Stimulated activated CD4-positive, alpha-beta T cell treated with anti-CD3 and anti-CD28 coated beads, Interleukin-1b, Interleukin-23, amount 100 ng/mL, for 24 hours (primary cell): Measurements from ENCODE around the gene INPP4B.
A peak's percentile ranks its signal among the peaks of the same experiment; 100 is the strongest.

ENCODE experiments used
- DNase-seq, 4 experiments: peaks; one replicate each; pipeline ENCODE4 v3.0.0-alpha.2; 2020; ENCODE audit warnings: low read depth in 4 of 4, low spot score in 1 of 4

The INPP4B gene

DNA sequence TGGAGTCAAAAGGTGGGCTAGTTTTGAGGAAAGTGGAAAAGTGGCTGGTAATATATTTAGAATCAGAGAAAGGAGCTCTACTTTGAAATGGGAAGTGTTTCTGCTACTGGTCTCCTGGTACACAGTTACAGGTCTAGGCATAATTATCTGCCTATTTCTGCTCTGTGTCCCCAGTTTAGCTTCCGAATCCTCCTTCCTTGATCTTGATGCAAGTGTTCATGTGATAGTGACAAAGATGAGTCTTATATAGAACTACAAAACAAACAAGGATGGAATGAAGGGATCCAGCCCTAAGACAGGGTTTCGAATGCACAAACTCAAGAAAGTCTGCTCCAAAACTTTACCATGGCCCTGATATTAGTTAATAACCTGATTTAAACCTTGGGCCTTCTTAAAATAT is 580.2 kb downstream of the INPP4B start:
- DNase-seq = no peak

DNA sequence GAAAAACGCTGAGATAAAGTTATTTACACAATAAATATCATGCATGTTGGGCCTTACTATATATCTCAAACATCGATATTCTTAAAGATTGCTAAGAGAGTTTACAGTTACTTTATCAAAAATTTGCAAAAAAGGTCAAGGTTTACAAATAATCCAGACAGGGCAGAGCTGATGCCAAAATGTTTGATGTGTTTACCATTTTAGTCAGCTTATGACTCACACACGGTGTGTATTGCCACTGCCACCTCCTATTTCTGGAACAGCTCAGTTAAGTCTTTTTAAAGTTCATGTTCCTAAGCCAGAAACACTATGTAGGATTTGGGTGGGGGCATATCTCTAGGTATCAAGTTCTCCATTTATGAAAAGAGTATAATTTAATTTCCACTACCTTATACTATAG is 580.6 kb downstream of the INPP4B start:
- peak in 2 of 4 experiments; percentile 8 to 10 for DNase-seq

DNA sequence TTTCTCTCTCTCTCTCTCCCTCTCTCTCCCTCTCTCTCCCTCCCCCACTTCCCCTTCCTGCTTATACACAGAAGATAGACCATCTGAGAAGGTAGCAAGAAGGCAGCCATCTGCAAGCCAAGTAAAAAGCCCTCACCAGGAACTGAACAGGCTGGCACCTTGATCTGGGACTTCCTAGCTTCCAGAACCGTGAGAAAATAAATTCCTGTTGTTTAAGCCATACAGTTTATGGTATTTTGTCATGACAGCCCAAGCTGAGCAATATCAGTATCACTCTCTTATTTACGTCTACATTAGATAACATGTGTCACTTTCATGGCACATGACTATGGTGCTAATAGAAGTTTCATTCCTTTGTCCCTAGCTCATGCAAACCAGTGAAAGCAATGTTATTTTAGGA is 581.1 kb downstream of the INPP4B start:
- no peak for DNase-seq

DNA sequence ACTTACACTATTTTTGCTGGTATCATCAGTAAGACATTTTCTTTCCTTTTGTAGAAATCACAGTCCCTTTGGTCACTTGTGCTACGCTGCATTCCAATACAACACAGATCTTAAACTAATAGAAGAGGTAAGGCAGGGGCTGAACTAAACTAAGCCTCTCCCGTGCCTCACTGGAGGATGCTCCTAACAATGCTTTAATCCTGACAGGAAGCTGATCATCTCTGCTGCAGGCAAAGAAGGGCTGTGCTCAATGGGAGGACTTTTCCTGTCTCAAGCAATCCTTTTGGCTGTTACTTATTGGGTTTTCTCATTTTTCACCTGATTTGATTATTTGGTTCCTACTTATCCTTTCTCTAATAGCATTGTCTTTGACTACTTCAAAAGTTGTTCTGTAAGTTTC is 583.1 kb downstream of the INPP4B start:
- no peak for DNase-seq

DNA sequence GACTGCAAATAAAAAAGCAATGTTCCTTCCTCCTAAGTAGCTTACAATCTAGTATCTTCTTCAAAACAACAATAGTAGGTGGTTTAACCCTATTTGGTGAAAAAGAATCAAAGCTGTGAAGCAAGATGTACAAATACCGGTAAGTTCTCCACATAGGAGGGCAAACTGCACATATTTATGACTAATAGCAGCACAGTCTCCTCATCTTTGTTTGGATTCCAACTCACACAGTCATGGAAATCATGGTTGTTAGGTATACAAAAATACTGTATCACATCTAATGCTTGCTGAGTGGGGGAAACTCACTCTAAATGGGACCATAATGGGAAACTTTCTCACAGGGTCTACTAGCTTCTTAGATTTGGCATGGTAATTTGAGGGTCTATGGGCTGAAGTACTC is 597.2 kb downstream of the INPP4B start:
- DNase-seq = no peak

DNA sequence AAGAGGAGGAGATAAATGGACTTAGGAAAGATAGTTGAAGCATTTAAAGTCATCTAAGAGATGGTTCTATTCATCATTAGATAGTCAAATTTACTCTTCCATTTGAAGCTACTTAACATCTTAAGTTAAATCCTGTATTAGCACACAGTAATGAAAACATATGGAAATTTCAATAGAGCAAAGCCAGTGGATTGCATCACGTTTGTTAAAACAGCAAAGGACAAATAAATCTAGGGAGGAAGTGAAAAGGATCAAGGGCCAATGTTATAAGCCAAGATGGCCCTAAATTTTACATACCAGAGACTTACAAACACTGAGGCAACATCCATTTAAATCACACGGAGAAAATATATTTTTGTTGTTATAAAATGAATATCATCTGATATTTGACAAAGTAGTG is 602.8 kb downstream of the INPP4B start:
- no peak for DNase-seq

DNA sequence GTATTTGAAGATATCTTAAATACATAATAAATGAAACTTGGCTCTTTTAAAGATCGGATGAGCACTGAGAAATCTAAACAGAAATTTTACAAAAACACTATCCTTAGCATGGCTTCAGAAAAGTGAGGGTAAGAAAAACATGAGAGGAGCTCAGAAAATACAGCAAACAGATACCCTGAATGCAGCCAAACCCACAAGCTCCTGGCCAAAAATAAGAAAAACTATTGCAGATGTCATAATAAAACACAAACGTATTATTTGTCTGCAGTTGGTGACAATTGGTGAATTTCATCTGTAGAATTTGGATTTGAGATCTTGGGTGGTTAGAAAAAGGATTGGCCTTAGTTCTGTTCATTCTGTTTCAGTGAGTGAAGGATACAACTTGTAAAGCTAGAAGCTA is 603.9 kb downstream of the INPP4B start:
- DNase-seq = no peak

DNA sequence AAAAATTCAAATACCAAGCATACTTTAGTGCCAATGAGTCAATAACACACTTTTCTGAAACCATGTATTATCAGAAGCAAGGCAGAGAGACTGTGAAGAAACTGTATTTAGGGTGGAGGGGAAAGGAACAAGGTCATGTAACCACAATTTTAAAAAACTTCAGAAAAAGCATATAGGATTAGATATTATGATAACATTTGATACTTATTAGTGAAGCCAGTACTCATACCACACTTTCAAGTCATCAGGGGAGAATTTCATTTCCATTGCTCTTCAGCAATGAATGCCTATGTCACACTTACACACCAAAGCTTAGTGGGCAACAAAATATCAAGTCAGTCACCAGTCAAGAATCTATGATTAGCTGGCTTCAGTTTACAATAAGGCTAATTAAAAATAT is 607.5 kb downstream of the INPP4B start:
- DNase-seq = no peak

DNA sequence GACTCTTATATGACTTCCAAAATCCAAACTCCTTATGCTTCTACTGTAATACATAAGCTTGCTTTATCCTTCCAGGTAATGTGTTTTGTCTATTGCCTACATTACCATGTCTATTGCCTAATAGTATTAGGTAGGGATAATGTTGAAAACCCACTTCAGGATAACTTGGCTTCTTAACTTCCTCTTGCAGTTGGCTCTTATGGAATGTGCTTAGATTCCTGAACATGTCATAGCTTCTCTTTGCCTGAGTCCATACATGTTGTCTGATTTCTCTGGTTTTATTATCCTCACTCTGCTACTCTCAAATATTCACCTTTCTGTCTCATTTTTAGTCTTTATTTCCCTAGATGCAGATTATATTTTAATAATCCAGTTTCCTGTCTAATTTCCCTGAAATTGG is 609.8 kb downstream of the INPP4B start:
- DNase-seq = no peak

DNA sequence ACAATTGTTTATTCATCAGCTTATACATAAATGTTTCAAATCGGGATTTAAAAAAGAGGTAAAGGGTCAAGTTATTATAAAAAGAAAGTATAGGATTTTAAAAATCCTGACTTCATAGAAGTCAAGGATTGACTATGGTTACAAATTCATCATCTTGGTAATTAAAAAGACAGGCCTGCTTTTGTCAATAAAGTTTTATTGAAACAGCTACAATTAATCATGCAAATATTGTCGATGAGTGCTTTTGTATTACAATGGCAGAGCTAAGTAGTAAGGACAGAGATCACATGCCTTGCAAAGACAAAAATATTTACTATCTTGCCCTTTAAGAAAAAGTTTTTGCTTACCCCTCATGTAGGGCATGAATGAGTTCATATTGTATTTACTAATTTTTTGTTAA is 614.3 kb downstream of the INPP4B start:
- DNase-seq = no peak

DNA sequence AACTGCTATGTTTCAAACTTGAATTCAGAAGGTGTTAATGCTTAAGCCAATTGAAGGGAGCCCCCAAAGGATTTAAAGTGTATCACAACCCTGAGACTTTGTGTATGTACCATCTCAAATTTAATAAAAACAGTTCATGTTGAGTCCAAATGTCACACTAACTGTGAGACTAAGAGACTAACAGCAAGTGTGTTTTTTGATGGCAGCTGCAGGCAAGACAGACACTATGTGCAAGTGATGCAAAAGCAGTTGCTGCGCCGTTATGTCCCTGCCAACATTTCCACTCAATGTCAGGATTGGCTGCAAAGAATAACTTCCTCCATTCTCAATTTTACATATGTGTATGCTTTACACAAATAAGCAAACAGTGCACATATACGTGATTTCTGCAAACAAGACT is 615.1 kb downstream of the INPP4B start:
- DNase-seq = no peak

DNA sequence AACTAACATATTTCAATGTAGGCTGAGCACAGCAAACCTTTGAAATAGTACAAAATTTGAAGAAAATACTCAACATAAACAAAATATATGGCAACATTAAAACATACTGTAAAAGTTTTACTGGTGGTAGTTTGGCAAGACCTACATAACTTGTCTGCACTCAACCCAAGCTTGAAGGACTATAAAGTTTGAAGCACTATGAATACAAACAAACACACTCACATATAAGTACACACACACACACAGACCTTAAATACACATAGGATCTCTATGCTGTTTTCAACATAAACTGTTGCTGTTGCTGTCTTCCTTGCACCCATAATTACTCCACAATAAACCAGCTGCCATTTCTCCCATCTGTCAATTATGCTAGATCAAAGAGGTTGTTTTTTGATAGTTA is 620.1 kb downstream of the INPP4B start:
- no peak for DNase-seq

DNA sequence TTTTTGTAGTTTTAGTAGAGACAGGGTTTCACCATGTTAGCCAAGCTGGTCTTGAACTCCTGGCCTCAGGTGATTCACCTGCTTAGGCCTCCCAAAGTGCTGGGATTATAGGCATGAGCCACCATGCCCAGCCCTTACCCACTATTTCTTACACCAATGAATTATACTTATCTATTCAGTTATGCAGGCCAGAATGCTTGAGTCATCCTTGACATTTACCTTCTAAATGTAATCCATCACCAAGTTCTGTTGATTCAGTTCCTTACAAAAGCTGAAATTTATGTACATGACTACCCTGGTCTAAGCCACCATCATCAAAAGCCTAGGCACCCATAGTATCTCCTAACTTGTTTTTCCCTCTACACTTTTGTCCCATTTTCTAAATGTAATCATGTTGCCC is 624.0 kb downstream of the INPP4B start:
- no peak for DNase-seq

DNA sequence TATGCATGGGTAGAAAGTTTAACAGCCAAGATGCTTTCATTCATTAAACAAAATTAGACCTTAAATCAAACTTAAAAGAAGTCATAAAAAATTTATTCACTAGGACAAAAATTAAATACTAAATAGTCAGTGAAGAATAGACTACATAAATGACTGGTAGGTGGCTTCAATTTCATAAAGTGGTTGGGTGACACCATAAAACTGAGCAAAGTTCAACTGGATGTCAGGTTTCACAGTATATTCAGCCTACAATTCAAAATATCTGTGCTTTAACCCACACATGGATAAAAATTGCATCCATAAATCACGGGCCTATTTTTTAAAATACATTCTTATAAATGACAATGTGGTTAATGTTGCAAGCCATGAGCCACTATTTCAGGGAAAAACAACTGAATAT is 627.4 kb downstream of the INPP4B start:
- no peak for DNase-seq

DNA sequence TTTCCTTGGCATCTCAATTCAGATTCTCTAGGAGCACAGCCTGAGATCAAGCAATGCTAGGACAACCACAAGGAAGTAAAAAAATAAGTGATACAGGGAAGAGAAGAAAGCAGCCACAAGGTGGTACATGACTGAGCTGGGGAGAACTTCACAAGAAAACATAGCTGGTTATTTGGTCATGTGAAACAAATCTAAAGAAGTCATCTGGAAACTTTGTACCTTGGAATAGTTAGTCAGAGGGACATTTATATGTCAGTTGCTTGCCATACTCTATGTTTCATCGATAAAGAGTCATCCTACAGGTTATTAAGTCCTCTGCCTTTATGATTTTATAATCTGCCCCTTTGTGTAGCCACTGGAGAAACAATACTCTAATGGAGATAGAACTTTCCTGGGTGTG is 634.7 kb downstream of the INPP4B start:
- DNase-seq = no peak

DNA sequence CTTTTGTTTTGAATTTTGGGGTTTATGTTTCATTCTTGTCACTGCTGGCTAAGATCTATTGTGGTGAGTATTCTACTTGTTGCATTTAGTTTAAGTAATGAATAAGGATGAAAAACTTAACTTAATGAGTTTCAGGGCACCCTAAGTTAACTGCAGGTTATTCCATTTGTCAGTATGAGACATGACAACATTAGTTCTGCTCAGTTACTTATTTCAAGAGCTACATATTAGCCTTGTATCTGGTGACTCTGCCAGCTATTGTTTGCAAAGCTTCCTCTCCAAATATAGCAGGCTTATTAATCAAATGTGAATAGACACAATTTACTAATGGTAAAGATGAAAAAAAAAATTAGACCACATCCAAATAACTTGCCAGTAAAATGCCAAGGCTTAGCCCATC is 642.6 kb downstream of the INPP4B start:
- DNase-seq = no peak

DNA sequence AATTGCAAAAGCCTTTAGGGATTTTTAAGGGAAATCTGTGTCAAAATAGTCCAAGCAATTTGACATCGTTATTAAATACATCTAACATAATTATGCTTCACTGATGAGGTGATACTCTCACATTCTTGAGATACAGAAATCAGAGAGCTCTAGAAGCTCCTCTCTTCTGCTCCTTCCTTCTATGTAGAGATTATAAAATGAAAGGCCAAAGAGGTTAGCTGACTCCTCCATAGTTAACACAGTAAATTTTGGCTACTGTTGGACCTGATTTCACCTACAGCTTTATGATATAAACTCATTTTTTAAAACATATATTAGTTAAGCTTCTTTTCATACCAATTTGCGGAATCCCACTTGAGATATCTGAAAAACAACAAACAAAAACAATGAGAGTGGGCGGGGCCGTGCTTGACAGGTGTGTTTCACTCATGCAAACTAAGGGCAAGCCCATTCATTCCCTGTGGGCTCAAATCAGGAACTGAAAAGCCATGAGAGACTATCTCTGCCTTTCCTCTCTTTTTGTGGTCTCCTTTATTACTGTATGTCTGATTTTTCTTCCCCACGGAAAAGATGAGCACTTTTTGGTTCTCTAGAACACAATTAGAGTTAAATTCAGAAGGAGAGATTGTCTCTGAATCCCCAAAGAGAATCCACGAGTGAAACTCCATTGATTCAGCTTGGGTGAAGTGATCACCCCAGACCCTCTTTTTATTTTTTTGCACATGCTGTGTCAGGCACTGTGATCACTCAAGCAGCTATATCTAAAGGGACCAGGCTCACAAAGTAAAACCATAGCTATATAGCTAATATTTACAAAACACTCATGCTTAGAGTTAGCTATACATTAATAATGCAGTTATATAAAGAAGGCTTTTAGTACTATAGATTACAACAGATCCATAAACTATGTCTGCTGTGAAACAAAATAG is 643.4 kb downstream of the INPP4B start:
- DNase-seq = no peak

DNA sequence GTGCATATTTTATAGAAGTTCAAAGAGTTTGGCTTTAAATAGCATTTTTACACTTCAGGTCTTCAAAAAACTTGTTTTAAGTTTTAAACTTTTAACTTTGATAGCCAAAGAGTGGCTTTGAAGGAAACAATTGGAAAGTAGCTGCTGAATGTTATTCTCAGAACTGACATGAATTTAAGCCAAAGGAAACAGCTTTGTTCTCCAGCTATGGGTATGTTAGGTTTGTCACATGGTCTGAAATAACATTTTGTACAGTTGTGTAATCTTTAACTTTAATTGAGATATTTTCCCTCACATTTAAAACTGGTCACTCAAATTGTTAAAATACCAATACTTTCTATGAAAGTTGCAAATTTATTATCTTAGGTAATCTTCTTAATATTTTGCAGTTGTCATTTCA is 645.1 kb downstream of the INPP4B start:
- no peak for DNase-seq

DNA sequence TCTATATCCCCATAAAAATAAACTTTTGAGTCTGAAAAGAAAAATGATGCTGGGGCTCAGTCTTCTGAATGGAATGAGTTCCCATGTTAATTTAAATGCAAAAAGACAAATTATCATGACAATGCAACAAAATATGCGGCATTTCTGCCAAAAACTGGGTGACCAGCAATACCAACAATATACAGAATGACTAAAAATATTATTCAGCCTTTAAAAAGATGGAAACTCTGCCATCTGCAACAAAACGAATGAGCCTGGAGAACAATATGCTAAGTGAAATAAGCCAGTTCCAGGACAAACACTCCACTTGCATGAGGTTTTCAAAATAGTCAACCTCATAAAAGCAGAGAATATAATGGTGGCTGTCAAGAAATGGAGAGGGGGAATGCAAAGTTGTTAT is 651.2 kb downstream of the INPP4B start:
- DNase-seq = no peak

DNA sequence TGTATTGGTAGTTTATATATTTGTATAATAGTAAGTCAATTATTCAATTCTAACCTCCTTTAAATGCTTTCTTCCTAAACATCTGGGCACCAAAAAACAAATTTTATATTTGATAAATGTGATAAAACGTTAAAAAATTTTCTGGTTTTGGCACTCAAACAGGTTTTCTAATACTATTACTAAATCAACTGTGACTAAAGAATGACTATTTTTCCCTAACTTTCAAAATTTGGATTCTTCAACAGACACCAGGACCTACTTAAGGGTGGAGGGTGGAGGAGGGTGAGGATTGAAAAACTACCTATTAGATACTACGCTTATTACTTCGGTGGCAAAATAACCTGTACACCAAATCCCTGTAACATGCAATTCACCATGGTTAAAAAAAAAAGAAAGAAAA is 654.2 kb downstream of the INPP4B start:
- no peak for DNase-seq

DNA sequence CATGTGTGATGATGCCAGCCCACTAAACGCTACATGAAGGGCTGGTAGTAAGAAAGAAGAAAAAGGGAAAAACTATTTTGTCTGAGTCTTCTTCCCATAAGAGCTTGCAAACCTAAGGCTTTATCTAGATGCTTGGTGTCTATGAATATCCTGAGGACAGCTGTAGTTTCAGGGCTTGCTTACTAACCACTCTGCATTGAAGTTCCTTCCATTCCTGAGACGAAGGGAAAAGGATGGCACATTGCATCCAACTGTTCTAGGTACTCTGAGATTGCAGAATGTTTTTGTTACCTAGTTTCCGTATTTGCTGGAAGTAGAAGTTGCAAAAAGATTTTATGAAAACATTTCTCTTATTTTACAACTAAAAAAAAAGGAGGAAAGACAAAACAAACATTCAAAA is 665.1 kb downstream of the INPP4B start:
- no peak for DNase-seq

DNA sequence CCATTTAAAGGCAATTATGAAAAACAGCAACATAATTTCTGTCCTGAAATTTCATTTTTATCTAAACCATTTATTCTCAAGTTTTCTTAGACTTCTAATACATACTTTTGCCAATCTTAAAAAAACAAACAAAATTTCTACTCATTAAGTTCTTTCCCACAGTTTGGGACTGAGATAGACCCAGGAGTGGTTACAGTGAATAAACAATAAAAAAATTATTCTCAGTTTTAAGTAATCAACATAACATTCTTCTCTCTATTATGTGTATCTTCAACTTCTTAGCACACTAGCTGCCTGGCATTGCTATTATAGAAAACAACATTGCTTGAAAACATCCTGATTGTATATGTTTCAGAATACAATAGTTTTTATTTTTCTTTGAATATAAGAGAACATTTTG is 676.9 kb downstream of the INPP4B start:
- no peak for DNase-seq

DNA sequence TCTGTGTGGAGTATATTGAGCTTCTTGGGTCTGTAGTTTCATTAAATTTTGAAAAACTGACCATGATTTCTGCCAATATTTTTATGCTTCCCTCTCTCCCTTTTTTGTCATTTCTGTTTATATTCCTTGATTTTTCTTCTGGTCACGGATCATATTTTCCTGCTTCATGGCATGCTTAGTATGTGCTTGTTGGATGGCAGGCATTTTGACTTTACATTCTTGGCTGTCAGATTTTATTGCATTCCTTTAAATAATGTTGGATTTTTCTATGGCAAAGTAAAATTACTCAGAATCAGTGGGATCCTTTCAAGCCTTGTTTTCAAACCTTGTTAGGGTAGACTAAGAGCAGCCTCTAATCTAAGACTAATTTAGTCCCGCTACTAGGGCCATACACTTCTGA is 677.9 kb downstream of the INPP4B start:
- no peak for DNase-seq
